ENCODE measurements around the gene KLHL35.
A peak's percentile ranks its signal among the peaks of the same experiment; 100 is the strongest.
"Not testable (repeated sequence)": the region's sequence is repeated elsewhere in the genome, so short reads cannot be mapped to it uniquely, and the experiment has no call there.

KLHL35 gene

GRCh38 chr11:75388386-75389275 lies 44.4 kb downstream of the KLHL35 start:
- DNase-seq = peak; percentile 69
- ATAC-seq = peak; percentile 64

GRCh38 chr11:75387736-75388294 lies 45.2 kb downstream of the KLHL35 start:
- DNase-seq = no peak
- no peak for ATAC-seq

GRCh38 chr11:75386942-75387630 lies 45.9 kb downstream of the KLHL35 start:
- ATAC-seq (no peak), DNase-seq (no peak)

GRCh38 chr11:75384438-75385080 lies 48.4 kb downstream of the KLHL35 start:
- peak; percentile 85 for DNase-seq
- ATAC-seq = peak; percentile 81

GRCh38 chr11:75383246-75383645 lies 49.8 kb downstream of the KLHL35 start:
- DNase-seq (no peak), ATAC-seq (peak; percentile 45)

GRCh38 chr11:75380716-75381420 lies 52.1 kb downstream of the KLHL35 start:
- DNase-seq = no peak
- ATAC-seq = no peak

GRCh38 chr11:75380245-75380644 lies 52.8 kb downstream of the KLHL35 start:
- DNase-seq (no peak), ATAC-seq (no peak)

- not testable (repeated sequence) for ATAC-seq, DNase-seq
These were observed 54.2 kb downstream of the KLHL35 start for GRCh38 chr11:75378776-75379175.

GRCh38 chr11:75376175-75376574 lies 56.8 kb downstream of the KLHL35 start:
- no peak for DNase-seq
- no peak for ATAC-seq

GRCh38 chr11:75375626-75376025 lies 57.4 kb downstream of the KLHL35 start:
- ATAC-seq (no peak), DNase-seq (no peak)

GRCh38 chr11:75374646-75375045 lies 58.4 kb downstream of the KLHL35 start:
- ATAC-seq (no peak), DNase-seq (no peak)

- DNase-seq (no peak), ATAC-seq (no peak)
These were observed 59.8 kb downstream of the KLHL35 start for GRCh38 chr11:75373201-75373600.

Measured in stimulated activated naive CD8-positive, alpha-beta T cell treated with anti-CD3 and anti-CD28 coated beads, Interleukin-15, Interleukin-2, amounts not matched to agents 100 U/mL and 50 U/mL, for 24 hours (primary cell).